H1 (cell line): ENCODE measurements around the gene SMARCA2. TPM values are rescaled to one million over a fixed set of nuclear protein-coding genes. Genes with fewer than 3 reads are reported as not detected.

Experiments used
- CTCF ChIA-PET: fragments of 300-600 bp; sonication (Branson Sonifier 250); formaldehyde crosslinking; loops from one replicate; lab custom pipeline; 2021; ENCODE audit not compliant: partially characterized antibody; lab: Charles Lee
- POLR2A ChIA-PET: fragments of 300-600 bp; sonication (Branson Sonifier 250); formaldehyde crosslinking; loops from one replicate; lab custom pipeline; 2021; ENCODE audit warnings: inconsistent platforms; ENCODE audit not compliant: partially characterized antibody; lab: Charles Lee
- DNase-seq, 2 experiments: peaks; one replicate each; pipeline versions ENCODE4 v3.0.0 to v3.0.0-alpha.2; 2010 to 2022; ENCODE audit warnings: low spot score in 2 of 2, low read depth in 1 of 2, mixed read lengths in 1 of 2
- FAIRE-seq: peaks from 2 replicates; lab custom pipeline; 2011; peaks lifted over from hg19 to GRCh38; lab: Jason Lieb, UNC
- H2AFZ ChIP-seq: 2 replicates; pipeline ENCODE4 v1.8.1; 2012; ENCODE audit warnings: low read length, inconsistent platforms
- H2AK5ac ChIP-seq: 2 replicates; pipeline ENCODE4 v1.6.1; 2013; ENCODE audit warnings: low read depth, low read length
- H2BK120ac ChIP-seq: replicated peaks from 2 replicates; pipeline ENCODE3; 2013; ENCODE audit warnings: low read depth, low read length, inconsistent platforms
- H2BK12ac ChIP-seq: 2 replicates; pipeline ENCODE4 v1.6.1; 2013; ENCODE audit warnings: low read depth, low read length
- H2BK15ac ChIP-seq: 2 replicates; pipeline ENCODE4 v1.6.1; 2013; ENCODE audit warnings: low read length
- H2BK20ac ChIP-seq: 2 replicates; pipeline ENCODE4 v1.6.1; 2013; ENCODE audit warnings: low read length
- H2BK5ac ChIP-seq: 2 replicates; pipeline ENCODE4 v1.6.1; 2013; ENCODE audit warnings: low read depth, low read length
- H3K14ac ChIP-seq: 2 replicates; pipeline ENCODE4 v1.6.1; 2013; ENCODE audit warnings: inconsistent platforms; ENCODE audit not compliant: insufficient read length
- H3K18ac ChIP-seq: 2 replicates; pipeline ENCODE4 v1.6.1; 2013; ENCODE audit warnings: low read length; ENCODE audit errors: extremely low read depth
- H3K23ac ChIP-seq: 2 replicates; pipeline ENCODE4 v1.6.1; 2013; ENCODE audit warnings: inconsistent platforms; ENCODE audit not compliant: insufficient read length
- H3K23me2 ChIP-seq: 2 replicates; pipeline ENCODE4 v1.6.1; 2013; ENCODE audit warnings: low read depth, low read length
- H3K27ac ChIP-seq: 2 replicates; pipeline ENCODE4 v1.6.1; 2011; ENCODE audit warnings: low read depth, low read length, inconsistent platforms
- H3K27me3 ChIP-seq, 4 experiments: replicated peaks in 1 of 4; 1 replicate in 1 of 4; 2 replicates in 3 of 4; pipeline versions ENCODE4 v1.6.1 to v1.8.1; 2011 to 2013; ENCODE audit warnings: low read length in 3 of 4, mild to moderate bottlenecking in 3 of 4, inconsistent platforms in 2 of 4, mixed read lengths in 2 of 4, moderate library complexity in 1 of 4; ENCODE audit not compliant: control insufficient read depth in 3 of 4, insufficient read depth in 3 of 4; ENCODE audit errors: extremely low read depth in 1 of 4
- H3K36me3 ChIP-seq, 4 experiments: 2 replicates each; pipeline versions ENCODE4 v1.6.1 to v1.8.1; 2011 to 2013; ENCODE audit warnings: mild to moderate bottlenecking in 4 of 4, low read length in 3 of 4, moderate library complexity in 2 of 4, control low read depth in 1 of 4, inconsistent platforms in 1 of 4; ENCODE audit not compliant: insufficient read depth in 4 of 4, control insufficient read depth in 2 of 4
- H3K4ac ChIP-seq: replicated peaks from 2 replicates; pipeline ENCODE3; 2013; ENCODE audit warnings: low read length, low read depth, mixed read lengths, inconsistent platforms; ENCODE audit not compliant: insufficient read length
- H3K4me1 ChIP-seq, 4 experiments: replicated peaks in 1 of 4; 1 replicate in 1 of 4; 2 replicates in 3 of 4; pipeline versions ENCODE4 v1.6.1 to v1.8.1; 2011 to 2013; ENCODE audit warnings: low read length in 3 of 4, inconsistent platforms in 2 of 4, mixed read lengths in 1 of 4; ENCODE audit not compliant: insufficient read depth in 4 of 4, control insufficient read depth in 3 of 4
- H3K4me2 ChIP-seq, 2 experiments: 2 replicates each; pipeline versions ENCODE4 v1.6.1 to v1.8.1; 2011 to 2013; ENCODE audit warnings: low read depth in 2 of 2, low read length in 2 of 2, control low read depth in 1 of 2, inconsistent platforms in 1 of 2, mild to moderate bottlenecking in 1 of 2; ENCODE audit not compliant: insufficient read depth in 1 of 2
- H3K4me3 ChIP-seq, 4 experiments: fragments of 200-600, 300-600 bp in 1 of 4; sonication (generic), shearing (Covaris generic), sonication (Bioruptor Twin) in 1 of 4; 2 replicates each; pipeline versions ENCODE4 v1.5.1 to v1.8.1; 2011 to 2016; ENCODE audit warnings: low read length in 4 of 4, low read depth in 3 of 4, control low read depth in 2 of 4, inconsistent platforms in 2 of 4, mild to moderate bottlenecking in 2 of 4, mixed read lengths in 1 of 4, moderate library complexity in 1 of 4; ENCODE audit not compliant: insufficient read depth in 2 of 4; ENCODE audit errors: extremely low read depth in 1 of 4
- H3K56ac ChIP-seq: replicated peaks from 2 replicates; pipeline ENCODE3; 2013; ENCODE audit warnings: low read depth, mild to moderate bottlenecking, mixed read lengths, low read length, inconsistent platforms; ENCODE audit not compliant: insufficient read length
- H3K79me1 ChIP-seq: 2 replicates; pipeline ENCODE4 v1.6.1; 2013; ENCODE audit warnings: low read depth, low read length, control low read depth
- H3K79me2 ChIP-seq, 2 experiments: 2 replicates each; pipeline versions ENCODE4 v1.6.1 to v1.8.1; 2012 to 2013; ENCODE audit warnings: low read length in 2 of 2, mild to moderate bottlenecking in 2 of 2, inconsistent platforms in 1 of 2; ENCODE audit not compliant: insufficient read depth in 2 of 2, control insufficient read depth in 1 of 2
- H3K9ac ChIP-seq, 4 experiments: replicated peaks in 1 of 4; 1 replicate in 1 of 4; 2 replicates in 3 of 4; pipeline versions ENCODE4 v1.6.1 to v1.8.1; 2011 to 2013; ENCODE audit warnings: low read depth in 3 of 4, low read length in 3 of 4, control low read depth in 2 of 4, mild to moderate bottlenecking in 2 of 4, moderate library complexity in 2 of 4, inconsistent platforms in 1 of 4; ENCODE audit errors: extremely low read depth in 1 of 4
- H3K9me3 ChIP-seq, 2 experiments: 2 replicates each; pipeline versions ENCODE4 v1.6.1 to v1.8.1; 2012 to 2013; ENCODE audit warnings: mild to moderate bottlenecking in 2 of 2, moderate library complexity in 2 of 2, control low read depth in 1 of 2, inconsistent platforms in 1 of 2, low read depth in 1 of 2, low read length in 1 of 2, mixed read lengths in 1 of 2; ENCODE audit not compliant: insufficient read depth in 2 of 2
- H4K20me1 ChIP-seq, 2 experiments: replicated peaks in 1 of 2; 2 replicates each; pipeline versions ENCODE3 to v1.8.1; 2011 to 2013; ENCODE audit warnings: inconsistent platforms in 2 of 2, low read length in 2 of 2, mild to moderate bottlenecking in 1 of 2; ENCODE audit not compliant: insufficient read depth in 2 of 2, control insufficient read depth in 1 of 2
- H4K5ac ChIP-seq: 2 replicates; pipeline ENCODE4 v1.6.1; 2013; ENCODE audit warnings: low read length, low read depth, mixed read lengths, inconsistent platforms; ENCODE audit not compliant: insufficient read length
- H4K8ac ChIP-seq: 2 replicates; pipeline ENCODE4 v1.8.0; 2013; ENCODE audit warnings: mild to moderate bottlenecking, moderate library complexity, low read length, inconsistent platforms; ENCODE audit not compliant: insufficient read depth; ENCODE audit errors: extremely low read depth
- H4K91ac ChIP-seq: replicated peaks from 2 replicates; pipeline ENCODE3; 2013; ENCODE audit warnings: low read length, mixed read lengths, inconsistent platforms; ENCODE audit not compliant: insufficient read length
- BACH1 ChIP-seq: IDR thresholded peaks from 2 replicates; pipeline ENCODE4 v1.6.1; 2012; ENCODE audit warnings: low read length, improper control_type of control experiment
- CTCF ChIP-seq, 3 experiments: IDR thresholded peaks; 1 replicate in 2 of 3; 2 replicates in 1 of 3; pipeline versions ENCODE4 v1.5.1 to v1.6.1; 2011; ENCODE audit warnings: low read length in 3 of 3, mild to moderate bottlenecking in 3 of 3, inconsistent platforms in 2 of 3, low read depth in 1 of 3, moderate library complexity in 1 of 3; ENCODE audit not compliant: insufficient read depth in 1 of 3; ENCODE audit errors: control extremely low read depth in 1 of 3
- HDAC2 ChIP-seq, 2 experiments: fragments of 300-600 bp in 1 of 2; sonication (generic) in 1 of 2; IDR thresholded peaks; 2 replicates each; pipeline ENCODE4 v1.6.1; 2011 to 2012; ENCODE audit warnings: low read depth in 2 of 2, low read length in 2 of 2, mild to moderate bottlenecking in 2 of 2, moderate library complexity in 2 of 2, borderline replicate concordance in 1 of 2, inconsistent platforms in 1 of 2
- POLR2AphosphoS5 ChIP-seq: IDR thresholded peaks from 2 replicates; pipeline ENCODE4 v1.6.1; 2011; ENCODE audit warnings: low read depth, low read length
- TAF7 ChIP-seq: optimal IDR thresholded peaks from 2 replicates; pipeline ENCODE3; 2011; ENCODE audit warnings: low read depth, mild to moderate bottlenecking, inconsistent platforms, low read length, moderate library complexity, borderline replicate concordance
- TCF12 ChIP-seq: IDR thresholded peaks from 2 replicates; pipeline ENCODE4 v1.6.1; 2011; ENCODE audit warnings: low read depth, mild to moderate bottlenecking, low read length
- TEAD4 ChIP-seq: IDR thresholded peaks from 2 replicates; pipeline ENCODE4 v1.6.1; 2012; ENCODE audit warnings: low read depth, low read length, inconsistent platforms, mixed read lengths
- WGBS, 2 experiments: shearing (Covaris generic) in 1 of 2; methylation state at CpG; one replicate each; pipeline versions ENCODE4 v1.1.6 to v1.1.7; 2013 to 2015; ENCODE audit warnings: low lambda C conversion rate in 2 of 2, mixed read lengths in 2 of 2, inconsistent platforms in 1 of 2, low coverage in 1 of 2, missing lambda C conversion rate in 1 of 2; ENCODE audit not compliant: insufficient replicate concordance in 2 of 2, insufficient coverage in 1 of 2, insufficient read length in 1 of 2; ENCODE audit errors: extremely low coverage in 1 of 2, missing lambda C conversion rate in 1 of 2; 5-methylcytosine and 5-hydroxymethylcytosine counted together
- polyA plus RNA-seq, 7 experiments: library from polyadenylated mRNA; depleted of rRNA in 3 of 7; stranded (reverse) in 5 of 7; unstranded in 2 of 7; fragments of >200 nt in 5 of 7; fragments of 200-250 nt in 2 of 7; gene quantifications; 1 replicate in 5 of 7; 2 replicates in 1 of 7; 4 replicates in 1 of 7; pipeline versions ENCODE4 v1.2.1 to v1.2.3, GENCODE V29; 2011 to 2013; ENCODE audit warnings: missing spikeins in 2 of 7, mixed read lengths in 2 of 7
- total RNA-seq: library from RNA; stranded (reverse); fragmentation: NEBNext Ultra II Directional; extraction: Animal tissue kit (Norgen Biotek cat#: 25700); gene quantifications from 2 replicates; pipeline ENCODE4 v1.2.1, GENCODE V29; 2021

Gene SMARCA2
- total and polyA plus RNA-seq, 2 of the 8 experiments (the other 6 are each of a cell fraction or from before 2014, with no cell fraction given) = 6.3 to 21.7 TPM

- Histone ChIP-seq H2BK5ac (peak overlapping the region; percentile 94; the same call in 1 of the 2 replicates), H2BK20ac (peak overlapping the region; percentile 94; the same call in 1 of the 2 replicates), H2AFZ (0 out of 2 replicates have a peak overlapping the region, but pooled peaks have one; percentile 9), H3K18ac (peak overlapping the region; percentile 86), H3K27ac (peak overlapping the region; percentile 52; the same call in 1 of the 2 replicates), H3K23ac (no peak overlapping the region), H2BK12ac (peak overlapping the region; percentile 90; the same call in 1 of the 2 replicates), H3K9ac (no peak overlapping the region), H3K4me3 (peak overlapping the region in 1 of 4 experiments; percentile 1; a peak in 2 of 8 replicates), H4K5ac (no peak overlapping the region), H3K56ac (no peak overlapping the region), H2BK15ac (peak overlapping the region; percentile 90; the same call in 1 of the 2 replicates), H3K79me1 (no peaks in the 10 kb centered on the region), H3K4ac (no peak overlapping the region), H3K4me2 (no peak overlapping the region), H3K79me2 (no peaks in the 10 kb centered on the region), H4K8ac (no peak overlapping the region), H4K20me1 (no peaks in the 10 kb centered on the region), H3K36me3 (peaks cover 0 to 2% (median 0%) of the 10 kb centered on the region in 4 experiments; a peak in 1 of 8 replicates), H3K9me3 (peaks cover 20 to 26% of the 10 kb centered on the region in 2 experiments), H3K23me2 (no peaks in the 10 kb centered on the region), H2BK120ac (peak overlapping the region; percentile 60), H3K4me1 (no peaks in the 10 kb centered on the region; a peak in 3 of 7 replicates), H2AK5ac (no peak overlapping the region), H3K14ac (no peak overlapping the region), H4K91ac (peak overlapping the region; percentile 97), H3K27me3 (no peaks in the 10 kb centered on the region)
- 72% methylated on average over 7 of the region's 7 CpGs; no CpG with 5 or more reads in 1 of the 2 experiments for WGBS, 2 experiments
- no peak for DNase-seq
- ChIA-PET CTCF (interaction anchor here (0.8 to 1.7 kb wide), 5 partner anchors 10 to 53 kb away, joined by 3 to 6 read pairs (median 4); no protein-coding TSS in a partner anchor), POLR2A (no interaction called here)
- FAIRE-seq = peak; percentile 76
- TF ChIP-seq TEAD4 (peak; percentile 42; the same call in 1 of the 2 replicates), CTCF (IDR thresholded peaks at IDR 0.05; ENCODE audit: control extremely low read depth in 1 of 3, insufficient read depth in 1 of 3, low read depth in 1 of 3, low read length in 3 of 3) (peak; percentile 17 to 25 (median 23); a peak in 3 of 4 replicates), POLR2AphosphoS5 (no peak), BACH1 (no peak), TAF7 (no peak), TCF12 (0 out of 2 replicates have a peak, but pooled peaks have one; percentile 44), HDAC2 (IDR thresholded peaks at IDR 0.05; ENCODE audit: borderline replicate concordance in 1 of 2, low read depth in 2 of 2, low read length in 2 of 2) (no peak)
These were observed 185.1 kb downstream of the SMARCA2 start for GRCh38 chr9:2199999-2200796.
